Measurements from ENCODE around the gene TAF1B.

GRCh38 chr2:9838391-9838790 lies 4.9 kb upstream of the TAF1B start:
- TF ChIP-seq POLR2A (IDR thresholded peaks at IDR 0.05; ENCODE audit: low read length), result no peak
- no peak for TF ChIP-seq GATA1 (IDR thresholded peaks at IDR 0.05; ENCODE audit: low read depth, low read length)

Measured in erythroblast (primary cell).